SK-N-SH treated with all-trans-retinoic acid at 6 μM for 48 hours (cell line): Measurements from ENCODE around the gene SLC19A1.

Experiments
- ATAC-seq: fragments of 200-7000 bp; cut with Tn5 transposase; 3 replicates; pipeline ENCODE4 v1.9.1; 2020; ENCODE audit warnings: mild to moderate bottlenecking, moderate library complexity
- ARNTL ChIP-seq: fragments of 450-650 bp; formaldehyde crosslinking; IDR thresholded peaks from 2 replicates; pipeline ENCODE4 v1.5.0; 2020; ENCODE audit warnings: low read depth, mild to moderate bottlenecking, moderate library complexity, borderline replicate concordance
- BACH2 ChIP-seq: fragments of 250-450 bp; sonication (Bioruptor Pico); IDR thresholded peaks from 2 replicates; pipeline ENCODE4 v1.9.0; 2021; ENCODE audit warnings: mild to moderate bottlenecking, borderline replicate concordance
- CREB5 ChIP-seq: fragments of 250-450 bp; sonication (Bioruptor Pico); IDR thresholded peaks from 2 replicates; pipeline ENCODE4 v1.5.1; 2020; ENCODE audit warnings: low read depth, mild to moderate bottlenecking, moderate library complexity
- CSDC2 ChIP-seq: fragments of 250-450 bp; sonication (Bioruptor Pico); IDR thresholded peaks from 2 replicates; pipeline ENCODE4 v1.5.0; 2020; ENCODE audit warnings: mild to moderate bottlenecking, moderate library complexity
- ESRRG ChIP-seq: fragments of 250-450 bp; sonication (Bioruptor Pico); IDR thresholded peaks from 2 replicates; pipeline ENCODE4 v1.6.1; 2021; ENCODE audit warnings: mild to moderate bottlenecking
- GLIS3 ChIP-seq: fragments of 250-450 bp; sonication (Bioruptor Pico); IDR thresholded peaks from 2 replicates; pipeline ENCODE4 v1.5.0; 2020; ENCODE audit warnings: mild to moderate bottlenecking, moderate library complexity
- ISL1 ChIP-seq: fragments of 250-450 bp; sonication (Bioruptor Pico); IDR thresholded peaks from 2 replicates; pipeline ENCODE4 v2.1.2; 2022; ENCODE audit warnings: mild to moderate bottlenecking, moderate library complexity
- OSR1 ChIP-seq: fragments of 250-450 bp; sonication (Bioruptor Pico); IDR thresholded peaks from 2 replicates; pipeline ENCODE4 v1.8.0; 2022; ENCODE audit warnings: moderate library complexity, mild to moderate bottlenecking, inconsistent platforms
- POU6F1 ChIP-seq: fragments of 250-450 bp; sonication (Bioruptor Pico); IDR thresholded peaks from 2 replicates; pipeline ENCODE4 v1.8.0; 2021; ENCODE audit warnings: low read depth, mild to moderate bottlenecking, moderate library complexity, borderline replicate concordance
- PPARA ChIP-seq: fragments of 250-450 bp; sonication (Bioruptor Pico); IDR thresholded peaks from 2 replicates; pipeline ENCODE4 v1.5.0; 2020; ENCODE audit warnings: mild to moderate bottlenecking, borderline replicate concordance
- RARB ChIP-seq: fragments of 250-450 bp; sonication (Bioruptor Pico); IDR thresholded peaks from 2 replicates; pipeline ENCODE4 v1.8.0; 2021; ENCODE audit warnings: mild to moderate bottlenecking, moderate library complexity
- SNAI2 ChIP-seq: fragments of 250-450 bp; sonication (Bioruptor Pico); IDR thresholded peaks from 2 replicates; pipeline ENCODE4 v1.5.0; 2020; ENCODE audit warnings: mild to moderate bottlenecking, moderate library complexity
- TCF4 ChIP-seq: fragments of 250-450 bp; sonication (Bioruptor Pico); IDR thresholded peaks from 2 replicates; pipeline ENCODE4 v1.8.0; 2021; ENCODE audit warnings: mild to moderate bottlenecking, moderate library complexity, borderline replicate concordance
- TOX ChIP-seq: fragments of 250-450 bp; sonication (Bioruptor Pico); IDR thresholded peaks from 2 replicates; pipeline ENCODE4 v1.8.0; 2021; ENCODE audit warnings: mild to moderate bottlenecking, moderate library complexity, borderline replicate concordance
- TSHZ2 ChIP-seq: fragments of 250-450 bp; sonication (Bioruptor Pico); IDR thresholded peaks from 2 replicates; pipeline ENCODE4 v1.5.0; 2020; ENCODE audit warnings: mild to moderate bottlenecking, moderate library complexity
- ZC3H10 ChIP-seq: fragments of 250-450 bp; sonication (Bioruptor Pico); IDR thresholded peaks from 2 replicates; pipeline ENCODE4 v1.5.1; 2021; ENCODE audit warnings: mild to moderate bottlenecking, moderate library complexity
- ZFP3 ChIP-seq: fragments of 250-450 bp; sonication (Bioruptor Pico); IDR thresholded peaks from 2 replicates; pipeline ENCODE4 v1.5.0; 2020; ENCODE audit warnings: mild to moderate bottlenecking, moderate library complexity
- ZFP30 ChIP-seq: fragments of 450-650 bp; formaldehyde crosslinking; IDR thresholded peaks from 2 replicates; pipeline ENCODE4 v1.5.0; 2022; ENCODE audit warnings: mild to moderate bottlenecking, moderate library complexity
- ZNF565 ChIP-seq: fragments of 450-650 bp; formaldehyde crosslinking; conservative IDR thresholded peaks from 2 replicates; pipeline ENCODE4 v1.5.0; 2020; ENCODE audit warnings: low read depth, mild to moderate bottlenecking, moderate library complexity
- ZNF70 ChIP-seq: fragments of 450-650 bp; formaldehyde crosslinking; IDR thresholded peaks from 2 replicates; pipeline ENCODE4 v1.5.0; 2020; ENCODE audit warnings: mild to moderate bottlenecking, moderate library complexity
- ZNF8 ChIP-seq: fragments of 450-650 bp; formaldehyde crosslinking; IDR thresholded peaks from 2 replicates; pipeline ENCODE4 v1.5.0; 2020; ENCODE audit warnings: mild to moderate bottlenecking, moderate library complexity
- TF ChIP-seq, protein P1 (sequence below): fragments of 250-450 bp; sonication (Bioruptor Pico); IDR thresholded peaks from 2 replicates; pipeline ENCODE4 v1.8.0; 2020; ENCODE audit warnings: mild to moderate bottlenecking, moderate library complexity, borderline replicate concordance
- TF ChIP-seq, protein P2 (sequence below): fragments of 250-450 bp; sonication (Bioruptor Pico); IDR thresholded peaks from 2 replicates; pipeline ENCODE4 v1.5.1; 2021; ENCODE audit warnings: mild to moderate bottlenecking, moderate library complexity

SLC19A1 gene

GRCh38 chr21:45551783-45552695, 9.8 kb upstream of the SLC19A1 start:
- no peak for TF ChIP-seq POU6F1 (CRISPR knock-in tag)
- TF ChIP-seq ZFP3 (CRISPR knock-in tag): no peak
- no peak for TF ChIP-seq TOX (CRISPR knock-in tag)
- no peak for TF ChIP-seq SNAI2 (CRISPR knock-in tag)
- TF ChIP-seq ISL1 (CRISPR knock-in tag): no peak
- TF ChIP-seq CSDC2 (CRISPR knock-in tag): no peak
- TF ChIP-seq TCF4 (CRISPR knock-in tag): no peak
- TF ChIP-seq OSR1 (CRISPR knock-in tag): no peak
- TF ChIP-seq, protein P1, sequence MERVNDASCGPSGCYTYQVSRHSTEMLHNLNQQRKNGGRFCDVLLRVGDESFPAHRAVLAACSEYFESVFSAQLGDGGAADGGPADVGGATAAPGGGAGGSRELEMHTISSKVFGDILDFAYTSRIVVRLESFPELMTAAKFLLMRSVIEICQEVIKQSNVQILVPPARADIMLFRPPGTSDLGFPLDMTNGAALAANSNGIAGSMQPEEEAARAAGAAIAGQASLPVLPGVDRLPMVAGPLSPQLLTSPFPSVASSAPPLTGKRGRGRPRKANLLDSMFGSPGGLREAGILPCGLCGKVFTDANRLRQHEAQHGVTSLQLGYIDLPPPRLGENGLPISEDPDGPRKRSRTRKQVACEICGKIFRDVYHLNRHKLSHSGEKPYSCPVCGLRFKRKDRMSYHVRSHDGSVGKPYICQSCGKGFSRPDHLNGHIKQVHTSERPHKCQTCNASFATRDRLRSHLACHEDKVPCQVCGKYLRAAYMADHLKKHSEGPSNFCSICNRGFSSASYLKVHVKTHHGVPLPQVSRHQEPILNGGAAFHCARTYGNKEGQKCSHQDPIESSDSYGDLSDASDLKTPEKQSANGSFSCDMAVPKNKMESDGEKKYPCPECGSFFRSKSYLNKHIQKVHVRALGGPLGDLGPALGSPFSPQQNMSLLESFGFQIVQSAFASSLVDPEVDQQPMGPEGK (CRISPR knock-in tag): no peak
- no peak for TF ChIP-seq BACH2
- TF ChIP-seq ARNTL (CRISPR knock-in tag): no peak
- TF ChIP-seq ZNF70 (CRISPR knock-in tag): no peak
- TF ChIP-seq PPARA: no peak
- no peak for TF ChIP-seq ESRRG
- no peak for TF ChIP-seq CREB5 (CRISPR knock-in tag)
- TF ChIP-seq RARB (CRISPR knock-in tag): no peak
- TF ChIP-seq ZFP30 (CRISPR knock-in tag): no peak
- no peak for ATAC-seq

DNA sequence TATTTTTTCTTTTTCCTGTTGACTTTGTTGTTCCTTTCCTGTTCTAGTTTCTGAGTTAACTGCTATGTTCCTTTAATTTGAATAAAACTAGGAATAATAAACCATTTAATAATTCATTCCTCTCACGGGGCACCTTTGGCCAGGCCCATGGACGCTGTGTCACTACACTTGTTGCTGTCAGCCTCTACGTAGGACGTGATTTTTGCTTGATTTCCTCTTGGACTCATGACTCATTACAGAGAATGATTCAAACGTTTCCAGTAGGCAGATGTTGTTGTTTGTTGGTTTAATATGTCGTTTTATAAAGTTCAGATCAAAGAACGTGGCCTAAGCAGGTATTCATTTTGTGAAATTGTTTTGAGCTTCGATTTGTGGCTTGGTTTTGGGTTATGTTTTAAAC, 9.1 kb upstream of the SLC19A1 start:
- ATAC-seq: no peak
- TF ChIP-seq ARNTL (CRISPR knock-in tag): no peak
- TF ChIP-seq BACH2: no peak
- no peak for TF ChIP-seq ZNF8 (CRISPR knock-in tag)
- no peak for TF ChIP-seq SNAI2 (CRISPR knock-in tag)
- TF ChIP-seq, protein P2, sequence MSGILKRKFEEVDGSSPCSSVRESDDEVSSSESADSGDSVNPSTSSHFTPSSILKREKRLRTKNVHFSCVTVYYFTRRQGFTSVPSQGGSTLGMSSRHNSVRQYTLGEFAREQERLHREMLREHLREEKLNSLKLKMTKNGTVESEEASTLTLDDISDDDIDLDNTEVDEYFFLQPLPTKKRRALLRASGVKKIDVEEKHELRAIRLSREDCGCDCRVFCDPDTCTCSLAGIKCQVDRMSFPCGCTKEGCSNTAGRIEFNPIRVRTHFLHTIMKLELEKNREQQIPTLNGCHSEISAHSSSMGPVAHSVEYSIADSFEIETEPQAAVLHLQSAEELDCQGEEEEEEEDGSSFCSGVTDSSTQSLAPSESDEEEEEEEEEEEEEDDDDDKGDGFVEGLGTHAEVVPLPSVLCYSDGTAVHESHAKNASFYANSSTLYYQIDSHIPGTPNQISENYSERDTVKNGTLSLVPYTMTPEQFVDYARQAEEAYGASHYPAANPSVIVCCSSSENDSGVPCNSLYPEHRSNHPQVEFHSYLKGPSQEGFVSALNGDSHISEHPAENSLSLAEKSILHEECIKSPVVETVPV: no peak
- TF ChIP-seq ISL1 (CRISPR knock-in tag): no peak
- TF ChIP-seq CREB5 (CRISPR knock-in tag): no peak
- no peak for TF ChIP-seq TSHZ2 (CRISPR knock-in tag)
- TF ChIP-seq ZFP30 (CRISPR knock-in tag): no peak
- TF ChIP-seq RARB (CRISPR knock-in tag): no peak
- no peak for TF ChIP-seq ESRRG
- TF ChIP-seq ZC3H10 (CRISPR knock-in tag): no peak
- TF ChIP-seq ZNF565 (CRISPR knock-in tag): no peak
- TF ChIP-seq POU6F1 (CRISPR knock-in tag): no peak
- TF ChIP-seq GLIS3 (CRISPR knock-in tag): no peak
- no peak for TF ChIP-seq OSR1 (CRISPR knock-in tag)
- no peak for TF ChIP-seq CSDC2 (CRISPR knock-in tag)
- TF ChIP-seq, protein P1 (CRISPR knock-in tag): no peak
- TF ChIP-seq TCF4 (CRISPR knock-in tag): no peak
- no peak for TF ChIP-seq TOX (CRISPR knock-in tag)
